GM23338 (cell line): ENCODE measurements around the gene CTTN. TPM values are rescaled to one million over a fixed set of nuclear protein-coding genes. Genes with fewer than 3 reads are reported as not detected.

Source experiments
- ATAC-seq: fragments of 200-7000 bp; cut with Tn5 transposase; 3 replicates; pipeline ENCODE4 v1.9.1; 2020
- DNase-seq: peaks from one replicate; pipeline ENCODE4 v3.0.0-alpha.2; 2015; ENCODE audit warnings: low spot score
- H2AFZ ChIP-seq: fragments of 200-600 bp; sonication (generic); 2 replicates; pipeline ENCODE4 v1.8.0; 2016; ENCODE audit warnings: antibody characterized with exemption, mild to moderate bottlenecking, moderate library complexity
- H3F3A ChIP-seq: fragments of 200-600 bp; sonication (generic); replicated peaks from 2 replicates; pipeline ENCODE4 v1.8.0; 2017; ENCODE audit warnings: antibody characterized with exemption, mixed run types, low read depth
- H3K27ac ChIP-seq: fragments of 200-600 bp; sonication (generic); 2 replicates; pipeline ENCODE4 v1.6.1; 2016; ENCODE audit warnings: low read depth
- H3K27me3 ChIP-seq: fragments of 200-600 bp; sonication (generic); 2 replicates; pipeline ENCODE4 v1.8.0; 2016; ENCODE audit warnings: mild to moderate bottlenecking, mixed run types, moderate library complexity; ENCODE audit not compliant: insufficient read depth
- H3K36me3 ChIP-seq: fragments of 200-600 bp; sonication (generic); 2 replicates; pipeline ENCODE4 v1.8.0; 2016; ENCODE audit warnings: mild to moderate bottlenecking; ENCODE audit not compliant: insufficient read depth
- H3K4me1 ChIP-seq: fragments of 200-600 bp; sonication (generic); 2 replicates; pipeline ENCODE4 v1.8.0; 2016; ENCODE audit warnings: mild to moderate bottlenecking, moderate library complexity; ENCODE audit not compliant: insufficient read depth
- H3K4me2 ChIP-seq: fragments of 200-600 bp; sonication (generic); 2 replicates; pipeline ENCODE4 v1.7.1; 2017; ENCODE audit warnings: mixed run types
- H3K4me3 ChIP-seq: fragments of 200-600 bp; sonication (generic); 2 replicates; pipeline ENCODE4 v1.6.1; 2016; ENCODE audit warnings: mixed run types
- H3K79me2 ChIP-seq: fragments of 200-600 bp; sonication (generic); replicated peaks from 2 replicates; pipeline ENCODE4 v1.8.0; 2017; ENCODE audit warnings: mild to moderate bottlenecking; ENCODE audit not compliant: insufficient read depth
- H3K9me2 ChIP-seq: fragments of 200-600 bp; sonication (generic); 2 replicates; pipeline ENCODE4 v1.8.0; 2017; ENCODE audit not compliant: insufficient read depth
- H4K20me1 ChIP-seq: fragments of 200-600 bp; sonication (generic); replicated peaks from 2 replicates; pipeline ENCODE4 v1.8.0; 2017; ENCODE audit warnings: mild to moderate bottlenecking; ENCODE audit not compliant: insufficient read depth
- H3K27ac Mint-ChIP-seq: 2 replicates; pipeline ENCODE4 v1.8.0; 2020; ENCODE audit warnings: inconsistent platforms, mild to moderate bottlenecking, moderate library complexity, mixed read lengths
- H3K27me3 Mint-ChIP-seq: 3 replicates; pipeline ENCODE4 v1.8.0; 2022; ENCODE audit warnings: low read depth, mild to moderate bottlenecking, moderate library complexity, mixed read lengths, inconsistent platforms; ENCODE audit not compliant: insufficient read depth, poor library complexity
- H3K36me3 Mint-ChIP-seq: 3 replicates; pipeline ENCODE4 v1.8.0; 2021; ENCODE audit warnings: low read depth, mild to moderate bottlenecking, inconsistent platforms, moderate library complexity, mixed read lengths
- H3K4me1 Mint-ChIP-seq: 3 replicates; pipeline ENCODE4 v1.8.0; 2020; ENCODE audit warnings: mild to moderate bottlenecking, inconsistent platforms, mixed read lengths
- H3K4me3 Mint-ChIP-seq: 3 replicates; pipeline ENCODE4 v1.8.0; 2021; ENCODE audit warnings: moderate library complexity, mild to moderate bottlenecking, inconsistent platforms, mixed read lengths
- H3K9me3 Mint-ChIP-seq: 3 replicates; pipeline ENCODE4 v1.8.0; 2020; ENCODE audit warnings: moderate library complexity, mild to moderate bottlenecking, inconsistent platforms, mixed read lengths
- JUNB ChIP-seq: IDR thresholded peaks from one replicate; pipeline ENCODE4 v1.6.1; 2016; ENCODE audit warnings: antibody characterized with exemption; ENCODE audit not compliant: unreplicated experiment
- POLR2AphosphoS5 ChIP-seq: IDR thresholded peaks from 2 replicates; pipeline ENCODE4 v1.6.1; 2016; ENCODE audit warnings: antibody characterized with exemption, low read depth
- ZNF114 ChIP-seq: fragments of 250-450 bp; sonication (Bioruptor Pico); IDR thresholded peaks from 2 replicates; pipeline ENCODE4 v1.5.0; 2020; ENCODE audit warnings: mild to moderate bottlenecking, moderate library complexity
- ZNF331 ChIP-seq: fragments of 250-450 bp; sonication (Bioruptor Pico); IDR thresholded peaks from 2 replicates; pipeline ENCODE4 v1.5.0; 2020; ENCODE audit warnings: low read depth, mild to moderate bottlenecking, moderate library complexity
- ZNF462 ChIP-seq: fragments of 250-450 bp; sonication (Bioruptor Pico); IDR thresholded peaks from 2 replicates; pipeline ENCODE4 v1.5.0; 2020; ENCODE audit warnings: mild to moderate bottlenecking, moderate library complexity
- polyA plus RNA-seq: library from polyadenylated mRNA; unstranded; fragments of >200 nt; fragmentation: Nextera tagmentation; extraction: Ambion mirVana; gene quantifications from 2 replicates; pipeline ENCODE4 v1.2.1, GENCODE V29; 2016
- total RNA-seq: library from RNA; depleted of rRNA; stranded (reverse); fragments of >200 nt; shearing (Covaris generic); gene quantifications from 2 replicates; pipeline ENCODE4 v1.2.3, GENCODE V29; 2014
- TF ChIP-seq, protein P1 (sequence below): IDR thresholded peaks from 2 replicates; pipeline ENCODE4 v1.6.1; 2016; ENCODE audit warnings: antibody characterized with exemption

CTTN gene
- total and polyA plus RNA-seq, 2 experiments from 2014 or later, result 163 to 343 TPM

- TF ChIP-seq ZNF462 (CRISPR knock-in tag) (no peak), JUNB (no peak), ZNF331 (CRISPR knock-in tag) (no peak)
These were observed 21.1 kb downstream of the CTTN start (continued) for GRCh38 chr11:70419307-70420007.

GRCh38 chr11:70420008-70420464 is 21.7 kb downstream of the CTTN start:
- Mint-ChIP-seq H3K9me3 (no peaks in the 10 kb centered on the region), H3K4me1 (peaks cover 22% of the 10 kb centered on the region; the same call in 2 of the 3 replicates), H3K27me3 (peaks cover 6% of the 10 kb centered on the region), H3K36me3 (peaks cover 91% of the 10 kb centered on the region), H3K27ac (no peak overlapping the region), H3K4me3 (no peak overlapping the region)
- ATAC-seq (no peak), DNase-seq (no peak)
- H3K4me3 ChIP-seq, result no peak overlapping the region
- H2AFZ ChIP-seq, result no peak overlapping the region
- no peaks in the 10 kb centered on the region for H3K9me2 ChIP-seq
- no peaks in the 10 kb centered on the region for H3K4me1 ChIP-seq
- H4K20me1 ChIP-seq, result peaks cover 10% of the 10 kb centered on the region
- H3K36me3 ChIP-seq, result peaks cover 67% of the 10 kb centered on the region
- no peak overlapping the region for H3K4me2 ChIP-seq
- peaks cover 8% of the 10 kb centered on the region for H3K79me2 ChIP-seq
- H3K27me3 ChIP-seq, result no peaks in the 10 kb centered on the region
- no peak overlapping the region for H3K27ac ChIP-seq
- no peaks in the 10 kb centered on the region; the same call in none of the 2 replicates for H3F3A ChIP-seq
- TF ChIP-seq POLR2AphosphoS5 (no peak), JUNB (no peak), ZNF462 (CRISPR knock-in tag) (no peak), ZNF331 (CRISPR knock-in tag) (no peak), ZNF114 (no peak)
- TF ChIP-seq, protein P1, sequence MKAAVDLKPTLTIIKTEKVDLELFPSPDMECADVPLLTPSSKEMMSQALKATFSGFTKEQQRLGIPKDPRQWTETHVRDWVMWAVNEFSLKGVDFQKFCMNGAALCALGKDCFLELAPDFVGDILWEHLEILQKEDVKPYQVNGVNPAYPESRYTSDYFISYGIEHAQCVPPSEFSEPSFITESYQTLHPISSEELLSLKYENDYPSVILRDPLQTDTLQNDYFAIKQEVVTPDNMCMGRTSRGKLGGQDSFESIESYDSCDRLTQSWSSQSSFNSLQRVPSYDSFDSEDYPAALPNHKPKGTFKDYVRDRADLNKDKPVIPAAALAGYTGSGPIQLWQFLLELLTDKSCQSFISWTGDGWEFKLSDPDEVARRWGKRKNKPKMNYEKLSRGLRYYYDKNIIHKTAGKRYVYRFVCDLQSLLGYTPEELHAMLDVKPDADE, result no peak
